Measurements from ENCODE around the gene ATP6V0C. TPM values are rescaled to one million over a fixed set of nuclear protein-coding genes. Genes with fewer than 3 reads are reported as not detected.

ATP6V0C gene
- total and polyA plus RNA-seq, 2 donors (not counting 1 experiment from before 2014, with no cell fraction given), result 118 to 176 TPM

DNA sequence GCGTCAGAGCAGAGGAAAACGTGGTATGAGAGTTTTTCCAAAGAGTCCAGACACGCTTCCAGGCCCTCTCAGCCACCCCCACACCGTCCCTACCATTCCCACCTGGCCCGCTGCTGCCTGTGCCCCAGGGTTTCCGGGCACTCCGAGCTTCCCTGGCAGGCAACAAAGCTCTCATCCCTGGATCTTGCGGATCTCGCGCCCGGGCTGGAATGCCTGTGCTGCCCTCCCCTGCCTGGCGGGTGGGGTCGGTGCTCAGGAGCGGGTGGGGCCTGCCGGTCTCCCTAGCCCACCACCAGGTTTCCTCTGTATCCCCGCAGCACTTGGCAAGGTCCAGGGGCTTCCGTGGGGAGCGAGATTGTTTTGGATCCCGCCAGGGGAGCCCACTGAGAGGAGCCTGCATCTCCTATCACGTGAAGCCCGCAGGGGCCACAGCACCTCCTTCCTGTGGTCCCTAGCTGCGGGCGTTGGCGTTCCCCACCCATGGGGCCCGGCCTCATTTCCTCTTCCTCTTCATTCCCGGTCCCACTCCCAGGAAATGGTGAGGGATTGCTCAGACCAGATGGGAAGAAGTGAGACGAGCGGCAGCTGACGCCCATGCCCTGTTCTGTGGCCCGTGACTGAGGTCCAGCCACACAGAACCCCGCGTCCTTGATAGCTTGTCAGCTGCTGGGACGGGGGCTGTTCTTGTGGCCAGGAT, 27.8 kb upstream of the ATP6V0C start:
- Mint-ChIP-seq H3K4me3 (no peak overlapping the region), H3K27me3 (no peaks in the 10 kb centered on the region), H3K4me1 (peaks cover 19% of the 10 kb centered on the region), H3K9me3 (ENCODE audit: insufficient read depth) (no peaks in the 10 kb centered on the region), H3K27ac (no peak overlapping the region)
- Histone ChIP-seq H3K9me3 (ENCODE audit: control extremely low read depth in 1 of 3, control insufficient read depth in 2 of 3, insufficient read depth in 1 of 3, low read length in 2 of 3) (no peaks in the 10 kb centered on the region), H3K4me2 (replicated peaks; ENCODE audit: low read depth, low read length, poor library complexity, severe bottlenecking) (peak overlapping the region; percentile 75), H2AFZ (ENCODE audit: insufficient read depth, low read depth, low read length, poor library complexity, severe bottlenecking) (no peak overlapping the region), H3K4me3 (ENCODE audit: control extremely low read depth in 1 of 5, extremely low read depth in 1 of 5, insufficient read depth in 1 of 5, low read depth in 2 of 5, low read length in 4 of 5) (no peak overlapping the region), H4K20me1 (ENCODE audit: control insufficient read depth, insufficient read depth, low read length, poor library complexity, severe bottlenecking) (no peaks in the 10 kb centered on the region), H3K27me3 (replicated peaks in 1 of 4; ENCODE audit: control extremely low read depth in 1 of 4, control insufficient read depth in 3 of 4, insufficient read depth in 4 of 4, low read length in 3 of 4) (no peaks in the 10 kb centered on the region), H3K79me2 (ENCODE audit: control insufficient read depth, insufficient read depth, low read length) (peaks cover 68% of the 10 kb centered on the region), H3K36me3 (replicated peaks in 1 of 2; ENCODE audit: control extremely low read depth in 1 of 2, control insufficient read depth in 1 of 2, extremely low read depth in 1 of 2, insufficient read depth in 2 of 2, low read length in 1 of 2) (peaks cover 0 to 3% of the 10 kb centered on the region in 2 experiments), H3K4me1 (ENCODE audit: control insufficient read depth in 2 of 2, insufficient read depth in 2 of 2, low read length in 2 of 2) (peaks cover 24 to 26% of the 10 kb centered on the region in 2 donors), H3K27ac (ENCODE audit: low read length in 2 of 2) (no peak overlapping the region), H3K9ac (ENCODE audit: low read length) (no peak overlapping the region)
- TF ChIP-seq, protein P1, sequence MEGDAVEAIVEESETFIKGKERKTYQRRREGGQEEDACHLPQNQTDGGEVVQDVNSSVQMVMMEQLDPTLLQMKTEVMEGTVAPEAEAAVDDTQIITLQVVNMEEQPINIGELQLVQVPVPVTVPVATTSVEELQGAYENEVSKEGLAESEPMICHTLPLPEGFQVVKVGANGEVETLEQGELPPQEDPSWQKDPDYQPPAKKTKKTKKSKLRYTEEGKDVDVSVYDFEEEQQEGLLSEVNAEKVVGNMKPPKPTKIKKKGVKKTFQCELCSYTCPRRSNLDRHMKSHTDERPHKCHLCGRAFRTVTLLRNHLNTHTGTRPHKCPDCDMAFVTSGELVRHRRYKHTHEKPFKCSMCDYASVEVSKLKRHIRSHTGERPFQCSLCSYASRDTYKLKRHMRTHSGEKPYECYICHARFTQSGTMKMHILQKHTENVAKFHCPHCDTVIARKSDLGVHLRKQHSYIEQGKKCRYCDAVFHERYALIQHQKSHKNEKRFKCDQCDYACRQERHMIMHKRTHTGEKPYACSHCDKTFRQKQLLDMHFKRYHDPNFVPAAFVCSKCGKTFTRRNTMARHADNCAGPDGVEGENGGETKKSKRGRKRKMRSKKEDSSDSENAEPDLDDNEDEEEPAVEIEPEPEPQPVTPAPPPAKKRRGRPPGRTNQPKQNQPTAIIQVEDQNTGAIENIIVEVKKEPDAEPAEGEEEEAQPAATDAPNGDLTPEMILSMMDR (IDR thresholded peaks at IDR 0.05), result no peak
- no peak for TF ChIP-seq EZH2 (IDR thresholded peaks at IDR 0.05; ENCODE audit: borderline replicate concordance, insufficient read depth, low read depth, low read length, poor library complexity, severe bottlenecking)
- ChIA-PET POLR2A (interaction anchor here (0.6 to 1.3 kb wide), 3 partner anchors 26 to 332 kb away, joined by 3 read pairs; partner anchors contain the start of gene TEDC2), CTCF (interaction anchor here (0.8 to 4.8 kb wide), 9 partner anchors 9 to 291 kb away, joined by 3 to 31 read pairs (median 7); partner anchors contain the start of genes CCNF, ECI1, TBC1D24 and TEDC2)
- ATAC-seq (ENCODE audit: low read depth) (no peak), DNase-seq (no peak)
- intact Hi-C loops (cut with micrococcal nuclease), result no loop called here
- WGBS (ENCODE audit: insufficient coverage), result 85% methylated on average over 24 of the region's 33 CpGs
